Nephron (organoid): ENCODE data around the gene CACNA2D1.
"Not testable (repeated sequence)": the region's sequence is repeated elsewhere in the genome, so short reads cannot be mapped to it uniquely, and the experiment has no call there.

Source experiments
- H3K27ac Mint-ChIP-seq, 3 experiments: 2 replicates each; pipeline ENCODE4 v1.8.0; 2020; ENCODE audit warnings: mixed read lengths in 3 of 3, mild to moderate bottlenecking in 2 of 3, moderate library complexity in 1 of 3
- H3K27me3 Mint-ChIP-seq: 2 replicates; pipeline ENCODE4 v1.8.0; 2021; ENCODE audit warnings: low read depth, mild to moderate bottlenecking, moderate library complexity, mixed read lengths
- H3K36me3 Mint-ChIP-seq: 2 replicates; pipeline ENCODE4 v1.8.0; 2020; ENCODE audit warnings: low read depth, mixed read lengths
- H3K4me1 Mint-ChIP-seq: 2 replicates; pipeline ENCODE4 v1.8.0; 2020; ENCODE audit warnings: mixed read lengths
- H3K4me3 Mint-ChIP-seq, 3 experiments: 2 replicates each; pipeline ENCODE4 v1.8.0; 2020; ENCODE audit warnings: mild to moderate bottlenecking in 3 of 3, mixed read lengths in 3 of 3, moderate library complexity in 2 of 3
- H3K9me3 Mint-ChIP-seq: 2 replicates; pipeline ENCODE4 v1.8.0; 2020; ENCODE audit warnings: mixed read lengths
- TF ChIP-seq, protein P1 (sequence below), 3 experiments: fragments of 200-600 bp; sonication (generic); IDR thresholded peaks; one replicate each; pipeline ENCODE4 v1.5.0; 2021; ENCODE audit warnings: antibody characterized with exemption in 3 of 3; ENCODE audit not compliant: unreplicated experiment in 3 of 3

The CACNA2D1 gene

DNA sequence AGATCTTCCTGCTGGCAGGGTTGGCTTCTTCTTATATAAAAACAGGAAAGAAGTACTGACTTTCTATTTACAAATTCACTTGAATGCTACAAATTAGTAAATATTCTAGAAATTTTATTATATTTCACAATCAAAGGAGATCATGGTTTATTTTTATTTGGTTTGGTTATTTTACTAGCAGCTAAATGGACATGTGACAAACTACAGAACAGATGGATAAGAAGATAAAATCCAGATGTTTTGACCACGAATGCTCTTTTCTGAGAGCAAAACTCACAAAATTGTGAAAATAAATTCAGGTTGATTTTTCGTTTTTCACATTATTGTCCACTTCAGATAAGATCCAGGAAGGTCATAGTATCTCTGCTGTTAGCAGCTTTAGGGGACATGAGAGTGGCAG lies 55.4 kb downstream of the CACNA2D1 start:
- TF ChIP-seq, protein P1, sequence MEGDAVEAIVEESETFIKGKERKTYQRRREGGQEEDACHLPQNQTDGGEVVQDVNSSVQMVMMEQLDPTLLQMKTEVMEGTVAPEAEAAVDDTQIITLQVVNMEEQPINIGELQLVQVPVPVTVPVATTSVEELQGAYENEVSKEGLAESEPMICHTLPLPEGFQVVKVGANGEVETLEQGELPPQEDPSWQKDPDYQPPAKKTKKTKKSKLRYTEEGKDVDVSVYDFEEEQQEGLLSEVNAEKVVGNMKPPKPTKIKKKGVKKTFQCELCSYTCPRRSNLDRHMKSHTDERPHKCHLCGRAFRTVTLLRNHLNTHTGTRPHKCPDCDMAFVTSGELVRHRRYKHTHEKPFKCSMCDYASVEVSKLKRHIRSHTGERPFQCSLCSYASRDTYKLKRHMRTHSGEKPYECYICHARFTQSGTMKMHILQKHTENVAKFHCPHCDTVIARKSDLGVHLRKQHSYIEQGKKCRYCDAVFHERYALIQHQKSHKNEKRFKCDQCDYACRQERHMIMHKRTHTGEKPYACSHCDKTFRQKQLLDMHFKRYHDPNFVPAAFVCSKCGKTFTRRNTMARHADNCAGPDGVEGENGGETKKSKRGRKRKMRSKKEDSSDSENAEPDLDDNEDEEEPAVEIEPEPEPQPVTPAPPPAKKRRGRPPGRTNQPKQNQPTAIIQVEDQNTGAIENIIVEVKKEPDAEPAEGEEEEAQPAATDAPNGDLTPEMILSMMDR (IDR thresholded peaks at IDR 0.05; ENCODE audit: unreplicated experiment in 3 of 3): no peak
- peak overlapping the region in 1 of 3 experiments; percentile 68 for H3K27ac Mint-ChIP-seq
- no peaks in the 10 kb centered on the region for H3K36me3 Mint-ChIP-seq
- H3K9me3 Mint-ChIP-seq: no peaks in the 10 kb centered on the region
- no peak overlapping the region for H3K4me3 Mint-ChIP-seq
- H3K4me1 Mint-ChIP-seq: peaks cover 26% of the 10 kb centered on the region
- H3K27me3 Mint-ChIP-seq: no peaks in the 10 kb centered on the region

DNA sequence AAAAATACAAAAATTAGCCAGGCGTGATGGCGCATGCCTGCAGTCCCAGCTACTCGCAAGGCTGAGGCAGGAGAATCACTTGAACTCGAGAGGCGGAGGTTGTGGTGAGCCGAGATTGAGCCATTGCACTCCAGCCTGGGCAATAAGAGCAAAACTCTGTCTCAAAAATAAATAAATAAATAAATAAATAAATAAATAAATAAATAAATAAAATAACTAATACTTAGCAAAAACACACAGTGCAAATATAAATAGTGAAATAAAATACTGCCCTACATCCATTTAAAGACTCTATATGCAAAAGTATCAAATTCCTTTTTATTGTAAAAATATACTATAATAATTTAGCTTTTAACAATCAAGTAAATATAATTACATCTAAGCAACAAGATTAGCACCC lies 57.0 kb downstream of the CACNA2D1 start:
- not testable (repeated sequence) for H3K27me3 Mint-ChIP-seq, H3K9me3 Mint-ChIP-seq, H3K4me3 Mint-ChIP-seq, H3K36me3 Mint-ChIP-seq, H3K27ac Mint-ChIP-seq
- peaks cover 38% of the 10 kb centered on the region for H3K4me1 Mint-ChIP-seq

DNA sequence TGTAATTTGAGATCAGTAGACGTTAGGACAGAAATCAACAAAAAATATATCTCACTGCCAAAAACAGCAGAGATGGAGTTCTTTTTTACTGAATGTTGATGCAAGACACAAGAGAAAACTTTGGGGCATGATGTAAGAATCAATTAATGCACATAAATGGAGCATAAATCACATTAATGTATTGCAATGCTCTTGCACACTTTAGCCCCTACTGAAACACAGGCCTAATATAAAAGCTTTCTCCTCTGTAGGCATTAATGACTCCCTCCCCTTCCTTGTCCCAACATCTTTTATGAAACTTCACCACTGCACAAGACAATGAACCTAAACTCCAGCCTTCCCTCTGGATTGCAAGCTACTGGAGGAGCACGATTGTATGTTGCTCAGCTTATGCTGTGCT lies 58.8 kb downstream of the CACNA2D1 start:
- H3K4me3 Mint-ChIP-seq: no peak overlapping the region
- no peaks in the 10 kb centered on the region for H3K9me3 Mint-ChIP-seq
- peak overlapping the region; percentile 15 to 78 (median 61) for H3K27ac Mint-ChIP-seq
- H3K27me3 Mint-ChIP-seq: no peaks in the 10 kb centered on the region
- H3K4me1 Mint-ChIP-seq: peaks cover 31% of the 10 kb centered on the region
- TF ChIP-seq, protein P1 (IDR thresholded peaks at IDR 0.05; ENCODE audit: unreplicated experiment in 3 of 3): no peak
- H3K36me3 Mint-ChIP-seq: no peaks in the 10 kb centered on the region

DNA sequence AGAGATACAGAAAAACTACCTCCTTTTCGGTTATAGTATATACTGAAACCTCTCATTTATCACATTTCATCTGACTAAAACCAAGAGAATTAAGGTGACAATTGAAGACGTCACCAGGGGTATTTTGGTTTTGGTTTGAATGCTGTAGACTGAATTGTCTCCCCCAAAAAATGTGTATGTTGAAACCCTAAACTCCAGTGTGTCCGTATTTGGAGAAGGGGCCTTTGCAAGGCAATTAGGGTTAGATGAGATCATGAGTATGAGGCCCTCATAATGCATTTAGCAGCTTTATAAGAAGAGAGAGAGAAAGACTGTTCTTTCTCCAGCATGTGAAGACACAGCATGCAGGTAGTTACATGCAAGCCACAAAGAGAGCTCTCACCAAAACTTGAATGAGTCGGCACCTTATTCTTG lies 59.5 kb downstream of the CACNA2D1 start:
- TF ChIP-seq, protein P1 (IDR thresholded peaks at IDR 0.05; ENCODE audit: unreplicated experiment in 3 of 3): no peak
- Mint-ChIP-seq H3K27ac (peak overlapping the region; percentile 30 to 61 (median 34)), H3K4me3 (no peak overlapping the region), H3K9me3 (no peaks in the 10 kb centered on the region), H3K27me3 (no peaks in the 10 kb centered on the region), H3K36me3 (no peaks in the 10 kb centered on the region), H3K4me1 (peaks cover 31% of the 10 kb centered on the region)

DNA sequence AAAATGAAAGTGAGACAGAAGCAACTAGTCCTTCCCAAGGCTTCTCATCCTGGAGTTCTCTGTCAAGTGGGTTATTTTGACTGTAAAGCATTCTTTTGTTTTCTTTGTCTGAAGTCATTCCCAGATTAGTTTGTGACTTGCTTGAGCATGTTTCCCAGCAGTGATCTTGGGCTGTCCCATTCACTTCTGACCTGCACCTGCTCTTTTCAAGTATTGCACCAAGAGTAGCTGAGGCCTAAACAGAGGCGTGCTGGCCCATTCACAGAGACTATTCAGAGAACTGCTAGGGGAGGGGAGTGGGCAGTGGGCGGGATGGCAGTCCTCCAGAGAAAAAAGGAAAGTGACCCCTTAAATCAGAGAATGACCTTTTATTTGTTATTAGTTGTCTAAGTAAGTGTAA lies 61.3 kb downstream of the CACNA2D1 start:
- H3K4me3 Mint-ChIP-seq: no peak overlapping the region
- peaks cover 34% of the 10 kb centered on the region for H3K4me1 Mint-ChIP-seq
- no peaks in the 10 kb centered on the region for H3K36me3 Mint-ChIP-seq
- TF ChIP-seq, protein P1 (IDR thresholded peaks at IDR 0.05; ENCODE audit: unreplicated experiment in 3 of 3): no peak
- H3K27me3 Mint-ChIP-seq: no peaks in the 10 kb centered on the region
- H3K27ac Mint-ChIP-seq: peak overlapping the region in 2 of 3 experiments; percentile 58 to 67
- no peaks in the 10 kb centered on the region for H3K9me3 Mint-ChIP-seq

DNA sequence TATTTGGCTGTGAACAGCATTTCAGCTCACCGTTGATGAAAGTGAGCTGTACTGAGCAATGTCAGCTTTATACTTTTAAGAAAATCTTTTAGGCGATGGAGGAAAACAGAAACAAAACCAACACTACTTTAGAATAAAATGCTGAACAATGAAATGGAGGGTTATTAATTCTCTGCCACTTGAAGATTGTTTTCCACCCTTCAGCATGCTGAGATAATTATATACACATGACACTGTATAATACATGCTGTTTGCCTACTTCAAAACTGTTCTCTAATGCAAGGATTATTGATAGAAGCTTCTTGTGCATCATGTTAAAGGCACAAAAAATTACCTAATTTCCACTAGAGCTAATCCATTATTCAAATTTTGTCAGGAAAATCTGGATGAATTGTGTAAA lies 66.8 kb downstream of the CACNA2D1 start:
- TF ChIP-seq, protein P1 (IDR thresholded peaks at IDR 0.05; ENCODE audit: unreplicated experiment in 3 of 3): no peak
- Mint-ChIP-seq H3K4me3 (no peak overlapping the region), H3K4me1 (peaks cover 42% of the 10 kb centered on the region), H3K36me3 (no peaks in the 10 kb centered on the region), H3K9me3 (no peaks in the 10 kb centered on the region), H3K27me3 (no peaks in the 10 kb centered on the region), H3K27ac (no peak overlapping the region)
